Ishikawa (cell line): ENCODE data around the gene THRA.

ENCODE experiments used
- CEBPB ChIP-seq: IDR thresholded peaks from 2 replicates; pipeline ENCODE4 v1.6.1; 2012
- CREB1 ChIP-seq: IDR thresholded peaks from 2 replicates; pipeline ENCODE4 v1.6.1; 2012; ENCODE audit warnings: low read depth
- EGR1 ChIP-seq: IDR thresholded peaks from 2 replicates; pipeline ENCODE4 v1.6.1; 2012
- EP300 ChIP-seq: IDR thresholded peaks from 2 replicates; pipeline ENCODE4 v1.6.1; 2012; ENCODE audit warnings: borderline replicate concordance
- FOXM1 ChIP-seq: IDR thresholded peaks from 2 replicates; pipeline ENCODE4 v1.6.1; 2012; ENCODE audit warnings: low read depth, borderline replicate concordance
- NFIC ChIP-seq: IDR thresholded peaks from 2 replicates; pipeline ENCODE4 v1.6.1; 2012
- RAD21 ChIP-seq: IDR thresholded peaks from 2 replicates; pipeline ENCODE4 v1.6.1; 2012; ENCODE audit warnings: low read depth
- REST ChIP-seq: IDR thresholded peaks from 2 replicates; pipeline ENCODE4 v1.6.1; 2012; ENCODE audit warnings: low read depth, mild to moderate bottlenecking
- TAF1 ChIP-seq: IDR thresholded peaks from 2 replicates; pipeline ENCODE4 v1.6.1; 2012; ENCODE audit warnings: low read depth, mild to moderate bottlenecking
- TCF12 ChIP-seq: IDR thresholded peaks from 2 replicates; pipeline ENCODE4 v1.6.1; 2012; ENCODE audit warnings: low read depth
- TEAD4 ChIP-seq: IDR thresholded peaks from 2 replicates; pipeline ENCODE4 v1.6.1; 2012
- YY1 ChIP-seq: IDR thresholded peaks from 2 replicates; pipeline ENCODE4 v1.6.1; 2012; ENCODE audit warnings: low read depth
- ZBTB7A ChIP-seq: IDR thresholded peaks from 2 replicates; pipeline ENCODE4 v1.6.1; 2012; ENCODE audit warnings: low read depth
- TF ChIP-seq, protein P1 (sequence below): IDR thresholded peaks from 2 replicates; pipeline ENCODE4 v1.6.1; 2012
- TF ChIP-seq, protein P2 (sequence below): IDR thresholded peaks from 2 replicates; pipeline ENCODE4 v1.6.1; 2012

Gene THRA

GRCh38 chr17:40025991-40026815 is 36.6 kb upstream of the THRA start:
- TF ChIP-seq EP300: no peak
- TF ChIP-seq CREB1: no peak
- no peak for TF ChIP-seq REST
- TF ChIP-seq TAF1: no peak
- TF ChIP-seq YY1: no peak
- TF ChIP-seq FOXM1: no peak
- no peak for TF ChIP-seq ZBTB7A

- TF ChIP-seq RAD21 (peak; percentile 58), FOXM1 (no peak), TAF1 (no peak), ZBTB7A (no peak)
- TF ChIP-seq, protein P1, sequence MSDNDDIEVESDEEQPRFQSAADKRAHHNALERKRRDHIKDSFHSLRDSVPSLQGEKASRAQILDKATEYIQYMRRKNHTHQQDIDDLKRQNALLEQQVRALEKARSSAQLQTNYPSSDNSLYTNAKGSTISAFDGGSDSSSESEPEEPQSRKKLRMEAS: peak; percentile 26; the same call in 1 of the 2 replicates
Observed at GRCh38 chr17:40026816-40027613, 35.8 kb upstream of the THRA start.

DNA sequence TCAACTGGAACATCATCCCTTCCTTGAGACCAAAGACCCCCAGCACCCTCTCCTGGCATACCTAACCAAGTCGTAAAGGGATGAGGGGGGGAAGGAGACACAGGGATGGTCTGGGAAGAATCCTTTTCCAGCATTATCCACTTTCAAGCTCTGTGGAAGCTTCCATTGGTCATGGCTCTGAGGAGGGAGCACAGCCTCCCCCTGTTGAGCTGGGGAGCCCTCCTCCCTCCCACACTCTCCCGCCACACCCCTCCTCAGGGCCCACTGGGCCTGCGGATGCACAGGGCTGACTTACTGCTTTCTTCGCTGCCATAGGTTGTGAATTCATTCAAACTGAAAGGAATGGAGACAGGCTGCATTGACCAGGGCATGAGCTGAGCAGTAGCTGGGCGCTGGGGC is 35.2 kb upstream of the THRA start:
- no peak for TF ChIP-seq NFIC
- TF ChIP-seq TEAD4: no peak
- TF ChIP-seq CEBPB: no peak
- TF ChIP-seq, protein P1: no peak
- no peak for TF ChIP-seq TCF12
- TF ChIP-seq TAF1: no peak
- TF ChIP-seq YY1: no peak

GRCh38 chr17:40028595-40028994 is 34.2 kb upstream of the THRA start:
- no peak for TF ChIP-seq TAF1

- no peak for TF ChIP-seq RAD21
- no peak for TF ChIP-seq EGR1
- TF ChIP-seq CREB1: no peak
- TF ChIP-seq, protein P1: no peak
- no peak for TF ChIP-seq TCF12
- TF ChIP-seq TAF1: no peak
- no peak for TF ChIP-seq YY1
- no peak for TF ChIP-seq EP300
- TF ChIP-seq REST: no peak
- TF ChIP-seq, protein P2, sequence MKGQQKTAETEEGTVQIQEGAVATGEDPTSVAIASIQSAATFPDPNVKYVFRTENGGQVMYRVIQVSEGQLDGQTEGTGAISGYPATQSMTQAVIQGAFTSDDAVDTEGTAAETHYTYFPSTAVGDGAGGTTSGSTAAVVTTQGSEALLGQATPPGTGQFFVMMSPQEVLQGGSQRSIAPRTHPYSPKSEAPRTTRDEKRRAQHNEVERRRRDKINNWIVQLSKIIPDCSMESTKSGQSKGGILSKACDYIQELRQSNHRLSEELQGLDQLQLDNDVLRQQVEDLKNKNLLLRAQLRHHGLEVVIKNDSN: no peak
- TF ChIP-seq ZBTB7A: no peak
- no peak for TF ChIP-seq NFIC
- no peak for TF ChIP-seq CEBPB
- no peak for TF ChIP-seq TEAD4
- no peak for TF ChIP-seq FOXM1
Observed at GRCh38 chr17:40031706-40032105, 31.1 kb upstream of the THRA start.
